ENCODE measurements around the gene RCN1. TPM values are rescaled to one million over a fixed set of nuclear protein-coding genes. Genes with fewer than 3 reads are reported as not detected.
A peak's percentile ranks its signal among the peaks of the same experiment; 100 is the strongest.

Gene RCN1
- total and polyA plus RNA-seq, 4 donors = 78.7 to 111 (median 84.6) TPM

DNA sequence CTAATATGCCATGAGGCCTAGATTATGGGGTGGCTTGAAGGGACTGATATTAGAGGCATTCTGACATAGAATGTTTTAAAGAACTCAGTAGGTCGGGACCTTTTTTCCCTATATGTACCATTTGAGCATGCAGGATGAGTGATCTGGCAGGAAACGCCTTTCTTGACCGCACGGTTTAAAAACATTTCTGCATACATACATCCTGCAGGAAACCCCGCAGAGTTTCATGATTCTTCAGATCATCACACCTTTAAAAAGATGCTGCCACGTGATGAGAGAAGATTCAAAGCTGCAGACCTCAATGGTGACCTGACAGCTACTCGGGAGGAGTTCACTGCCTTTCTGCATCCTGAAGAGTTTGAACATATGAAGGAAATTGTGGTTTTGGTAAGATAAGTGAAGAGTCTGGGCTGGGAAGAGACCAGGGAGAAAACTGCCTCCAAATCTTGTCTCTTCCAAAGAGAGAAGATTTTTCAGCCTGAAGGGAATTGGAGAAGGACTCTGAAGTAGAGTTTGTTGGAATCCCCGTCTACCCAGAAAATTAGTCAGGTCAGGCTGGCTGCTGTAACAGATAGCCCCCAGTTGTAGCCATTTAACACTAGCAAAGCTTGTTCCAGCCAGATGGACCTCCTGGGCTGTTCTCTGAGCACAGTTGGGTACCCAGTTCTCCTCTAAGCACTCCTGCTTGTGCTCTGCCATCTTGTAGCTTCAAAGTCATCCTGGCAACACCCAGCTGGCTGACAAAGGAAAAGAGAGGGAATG, 7.4 kb downstream of the RCN1 start:
- peaks cover 0 to 8% (median 5%) of the 10 kb centered on the region in 5 donors for H3K4me1 ChIP-seq (ENCODE audit: control insufficient read depth in 5 of 5, insufficient read depth in 5 of 5, low read length in 5 of 5)
- WGBS, 2 donors = 86% methylated on average over 8 of the region's 8 CpGs
- TF ChIP-seq, protein P1, sequence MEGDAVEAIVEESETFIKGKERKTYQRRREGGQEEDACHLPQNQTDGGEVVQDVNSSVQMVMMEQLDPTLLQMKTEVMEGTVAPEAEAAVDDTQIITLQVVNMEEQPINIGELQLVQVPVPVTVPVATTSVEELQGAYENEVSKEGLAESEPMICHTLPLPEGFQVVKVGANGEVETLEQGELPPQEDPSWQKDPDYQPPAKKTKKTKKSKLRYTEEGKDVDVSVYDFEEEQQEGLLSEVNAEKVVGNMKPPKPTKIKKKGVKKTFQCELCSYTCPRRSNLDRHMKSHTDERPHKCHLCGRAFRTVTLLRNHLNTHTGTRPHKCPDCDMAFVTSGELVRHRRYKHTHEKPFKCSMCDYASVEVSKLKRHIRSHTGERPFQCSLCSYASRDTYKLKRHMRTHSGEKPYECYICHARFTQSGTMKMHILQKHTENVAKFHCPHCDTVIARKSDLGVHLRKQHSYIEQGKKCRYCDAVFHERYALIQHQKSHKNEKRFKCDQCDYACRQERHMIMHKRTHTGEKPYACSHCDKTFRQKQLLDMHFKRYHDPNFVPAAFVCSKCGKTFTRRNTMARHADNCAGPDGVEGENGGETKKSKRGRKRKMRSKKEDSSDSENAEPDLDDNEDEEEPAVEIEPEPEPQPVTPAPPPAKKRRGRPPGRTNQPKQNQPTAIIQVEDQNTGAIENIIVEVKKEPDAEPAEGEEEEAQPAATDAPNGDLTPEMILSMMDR (IDR thresholded peaks at IDR 0.05; ENCODE audit: control extremely low read depth, extremely low read depth) = no peak

DNA sequence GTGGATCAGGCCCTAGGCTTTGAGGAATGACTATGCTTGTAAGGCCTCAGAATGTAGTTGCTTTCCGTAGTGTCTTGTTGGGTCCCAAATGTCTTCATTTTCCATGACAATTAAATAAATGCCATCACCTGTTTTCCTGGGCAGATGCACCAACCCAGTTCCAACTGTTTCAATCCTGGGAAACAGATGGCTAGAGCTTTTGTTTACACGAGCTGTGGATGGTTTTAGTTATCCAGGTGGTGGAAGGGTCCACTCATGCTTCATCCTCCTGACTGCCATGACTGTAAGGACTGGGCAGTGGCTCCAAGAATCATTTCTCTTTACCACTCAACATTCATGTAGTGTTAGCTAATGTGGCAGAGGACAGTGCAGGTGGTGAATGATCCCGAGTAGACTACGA, 8.6 kb downstream of the RCN1 start:
- Histone ChIP-seq H3K9me3 (ENCODE audit: control insufficient read depth in 4 of 4, insufficient read depth in 3 of 4, low read length in 3 of 4) (no peaks in the 10 kb centered on the region), H3K27ac (ENCODE audit: low read depth in 1 of 2, low read length in 1 of 2) (no peak overlapping the region), H3K4me3 (no peak overlapping the region), H3K27me3 (ENCODE audit: control insufficient read depth in 3 of 3, insufficient read depth in 3 of 3, low read length in 2 of 3) (no peaks in the 10 kb centered on the region), H3K9ac (ENCODE audit: insufficient read depth in 1 of 2, low read length in 2 of 2) (no peak overlapping the region), H3K4me1 (ENCODE audit: control insufficient read depth in 5 of 5, insufficient read depth in 5 of 5, low read length in 5 of 5) (peaks cover 0 to 7% (median 0%) of the 10 kb centered on the region in 5 donors), H3K36me3 (ENCODE audit: control insufficient read depth in 4 of 4, insufficient read depth in 4 of 4, low read length in 4 of 4) (peaks cover 8 to 63% (median 32%) of the 10 kb centered on the region in 4 donors)
- WGBS, 2 donors = 95 to 96% methylated on average over 4 of the region's 4 CpGs
- ATAC-seq (ENCODE audit: insufficient read depth, low FRiP score) = no peak
- DNase-seq = no peak
- TF ChIP-seq, protein P1 (IDR thresholded peaks at IDR 0.05; ENCODE audit: control extremely low read depth, extremely low read depth) = no peak

More for the DNA sequence above, 7.4 kb downstream of the RCN1 start:
- Histone ChIP-seq H3K27ac (ENCODE audit: low read depth in 1 of 2, low read length in 1 of 2) (no peak overlapping the region), H3K9ac (ENCODE audit: insufficient read depth in 1 of 2, low read length in 2 of 2) (no peak overlapping the region), H3K4me3 (no peak overlapping the region), H3K9me3 (ENCODE audit: control insufficient read depth in 4 of 4, insufficient read depth in 3 of 4, low read length in 3 of 4) (no peaks in the 10 kb centered on the region), H3K27me3 (ENCODE audit: control insufficient read depth in 3 of 3, insufficient read depth in 3 of 3, low read length in 2 of 3) (no peaks in the 10 kb centered on the region), H3K36me3 (ENCODE audit: control insufficient read depth in 4 of 4, insufficient read depth in 4 of 4, low read length in 4 of 4) (peaks cover 5 to 57% (median 32%) of the 10 kb centered on the region in 4 donors)
- DNase-seq = no peak
- ATAC-seq (ENCODE audit: insufficient read depth, low FRiP score) = no peak

DNA sequence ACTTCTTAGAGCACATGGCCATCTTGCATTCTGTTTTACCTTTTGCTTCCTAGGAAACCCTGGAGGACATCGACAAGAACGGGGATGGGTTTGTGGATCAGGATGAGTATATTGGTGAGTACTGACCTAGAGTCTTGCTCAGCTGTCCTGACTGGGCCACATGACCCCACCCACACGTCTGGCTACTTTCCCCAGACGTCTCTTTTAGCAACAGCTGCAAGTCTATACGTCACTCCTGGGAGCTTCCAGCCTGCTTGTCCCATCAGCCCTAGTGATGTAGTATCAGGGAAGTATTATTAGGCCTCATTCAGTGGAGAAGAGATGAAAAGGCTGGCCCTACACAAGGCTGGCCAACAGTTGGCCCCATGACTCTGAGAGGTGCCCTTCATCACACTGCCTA, 9.6 kb downstream of the RCN1 start:
- no peak overlapping the region for H3K4me3 ChIP-seq
- H3K9ac ChIP-seq (ENCODE audit: insufficient read depth in 1 of 2, low read length in 2 of 2) = no peak overlapping the region
- whole genome bisulfite sequencing, 2 donors = 67 to 75% methylated on average over 5 of the region's 5 CpGs
- H3K27ac ChIP-seq (ENCODE audit: low read depth in 1 of 2, low read length in 1 of 2) = no peak overlapping the region
- ATAC-seq (ENCODE audit: insufficient read depth, low FRiP score) = no peak
- H3K27me3 ChIP-seq (ENCODE audit: control insufficient read depth in 3 of 3, insufficient read depth in 3 of 3, low read length in 2 of 3) = no peaks in the 10 kb centered on the region
- peaks cover 8 to 62% (median 33%) of the 10 kb centered on the region in 4 donors for H3K36me3 ChIP-seq (ENCODE audit: control insufficient read depth in 4 of 4, insufficient read depth in 4 of 4, low read length in 4 of 4)
- no peaks in the 10 kb centered on the region for H3K9me3 ChIP-seq (ENCODE audit: control insufficient read depth in 4 of 4, insufficient read depth in 3 of 4, low read length in 3 of 4)
- TF ChIP-seq, protein P1 (IDR thresholded peaks at IDR 0.05; ENCODE audit: control extremely low read depth, extremely low read depth) = no peak
- peaks cover 0 to 7% (median 0%) of the 10 kb centered on the region in 5 donors for H3K4me1 ChIP-seq (ENCODE audit: control insufficient read depth in 5 of 5, insufficient read depth in 5 of 5, low read length in 5 of 5)
- DNase-seq = peak in 1 of 3 donors; percentile 14
